ENCODE results near the gene KCTD16.

DNA sequence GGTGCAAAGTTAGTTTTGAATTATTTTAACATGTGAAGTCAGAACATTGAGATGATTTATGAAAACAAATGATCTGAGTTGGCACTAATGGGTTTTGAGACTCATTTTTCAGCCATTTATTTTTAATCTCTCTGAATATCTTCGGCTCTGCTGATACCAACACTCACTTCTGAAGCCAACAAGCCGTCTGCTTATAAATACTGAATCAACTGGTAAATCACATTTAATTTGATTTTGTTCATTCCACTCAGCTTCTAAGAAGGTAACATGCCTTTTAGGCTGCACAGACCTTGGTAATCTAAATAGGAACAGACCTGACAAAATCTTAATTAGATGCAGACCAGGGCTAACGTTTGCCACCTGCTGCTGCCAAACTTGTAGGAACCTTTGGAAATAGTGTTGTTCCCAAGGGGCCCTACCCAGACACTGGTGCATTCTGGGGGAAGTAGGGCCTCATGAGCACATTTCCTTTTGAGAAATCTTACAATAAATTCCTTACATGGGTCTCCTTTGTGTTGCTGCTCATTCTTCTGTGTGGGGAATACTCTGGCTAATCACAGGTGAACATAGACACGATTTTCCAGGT, 182.2 kb downstream of the KCTD16 start:
- TF ChIP-seq, protein P1, sequence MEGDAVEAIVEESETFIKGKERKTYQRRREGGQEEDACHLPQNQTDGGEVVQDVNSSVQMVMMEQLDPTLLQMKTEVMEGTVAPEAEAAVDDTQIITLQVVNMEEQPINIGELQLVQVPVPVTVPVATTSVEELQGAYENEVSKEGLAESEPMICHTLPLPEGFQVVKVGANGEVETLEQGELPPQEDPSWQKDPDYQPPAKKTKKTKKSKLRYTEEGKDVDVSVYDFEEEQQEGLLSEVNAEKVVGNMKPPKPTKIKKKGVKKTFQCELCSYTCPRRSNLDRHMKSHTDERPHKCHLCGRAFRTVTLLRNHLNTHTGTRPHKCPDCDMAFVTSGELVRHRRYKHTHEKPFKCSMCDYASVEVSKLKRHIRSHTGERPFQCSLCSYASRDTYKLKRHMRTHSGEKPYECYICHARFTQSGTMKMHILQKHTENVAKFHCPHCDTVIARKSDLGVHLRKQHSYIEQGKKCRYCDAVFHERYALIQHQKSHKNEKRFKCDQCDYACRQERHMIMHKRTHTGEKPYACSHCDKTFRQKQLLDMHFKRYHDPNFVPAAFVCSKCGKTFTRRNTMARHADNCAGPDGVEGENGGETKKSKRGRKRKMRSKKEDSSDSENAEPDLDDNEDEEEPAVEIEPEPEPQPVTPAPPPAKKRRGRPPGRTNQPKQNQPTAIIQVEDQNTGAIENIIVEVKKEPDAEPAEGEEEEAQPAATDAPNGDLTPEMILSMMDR (IDR thresholded peaks at IDR 0.05) = no peak
- no peak for TF ChIP-seq POLR2A (IDR thresholded peaks at IDR 0.05)

Data from body of pancreas (tissue), 4 donors.